Measurements from ENCODE around the gene ME3. TPM values are rescaled to one million over a fixed set of nuclear protein-coding genes. Genes with fewer than 3 reads are reported as not detected.
"Not testable (repeated sequence)": the region's sequence is repeated elsewhere in the genome, so short reads cannot be mapped to it uniquely, and the experiment has no call there.

ME3 gene
- total RNA-seq, 1 experiment from 2014 or later = 22.1 TPM

GRCh38 chr11:86588566-86589090 is 83.8 kb downstream of the ME3 start:
- DNase-seq (ENCODE audit: low read depth) = no peak

- DNase-seq (ENCODE audit: low read depth) = no peak
These were observed 84.9 kb downstream of the ME3 start for GRCh38 chr11:86587264-86588193.

- no peak for DNase-seq (ENCODE audit: low read depth)
These were observed 86.1 kb downstream of the ME3 start for GRCh38 chr11:86586307-86586706.

GRCh38 chr11:86582898-86583297 is 89.5 kb downstream of the ME3 start:
- no peak for DNase-seq (ENCODE audit: low read depth)

- no peak for DNase-seq (ENCODE audit: low read depth)
These were observed 91.9 kb downstream of the ME3 start for GRCh38 chr11:86580535-86580934.

- DNase-seq (ENCODE audit: low read depth) = peak; percentile 29
These were observed 93.0 kb downstream of the ME3 start for GRCh38 chr11:86579406-86579731.

- DNase-seq (ENCODE audit: low read depth) = no peak
These were observed 93.5 kb downstream of the ME3 start for GRCh38 chr11:86578727-86579405.

- peak; percentile 93 for DNase-seq (ENCODE audit: low read depth)
These were observed 94.5 kb downstream of the ME3 start for GRCh38 chr11:86577644-86578636.

- DNase-seq (ENCODE audit: low read depth) = no peak
These were observed 95.3 kb downstream of the ME3 start for GRCh38 chr11:86576946-86577624.

- no peak for DNase-seq (ENCODE audit: low read depth)
These were observed 96.5 kb downstream of the ME3 start for GRCh38 chr11:86575927-86576326.

- no peak for DNase-seq (ENCODE audit: low read depth)
These were observed 97.1 kb downstream of the ME3 start for GRCh38 chr11:86575208-86575855.

GRCh38 chr11:86574493-86575207 is 97.8 kb downstream of the ME3 start:
- peak; percentile 75 for DNase-seq (ENCODE audit: low read depth)

GRCh38 chr11:86571273-86571948 is 101.0 kb downstream of the ME3 start:
- peak; percentile 45 for DNase-seq (ENCODE audit: low read depth)

- DNase-seq (ENCODE audit: low read depth) = no peak
These were observed 102.0 kb downstream of the ME3 start for GRCh38 chr11:86570451-86570850.

GRCh38 chr11:86570020-86570419 is 102.4 kb downstream of the ME3 start:
- DNase-seq (ENCODE audit: low read depth) = no peak

GRCh38 chr11:86569109-86569508 is 103.3 kb downstream of the ME3 start:
- DNase-seq (ENCODE audit: low read depth) = no peak

GRCh38 chr11:86565801-86566312 is 106.6 kb downstream of the ME3 start:
- no peak for DNase-seq (ENCODE audit: low read depth)

- DNase-seq (ENCODE audit: low read depth) = no peak
These were observed 107.0 kb downstream of the ME3 start for GRCh38 chr11:86565388-86565787.

GRCh38 chr11:86562842-86563241 is 109.6 kb downstream of the ME3 start:
- DNase-seq (ENCODE audit: low read depth) = not testable (repeated sequence)

Data from LHCN-M2 (cell line).